DND-41 (cell line): ENCODE measurements around the gene NBPF1.
"Not testable (repeated sequence)": the region's sequence is repeated elsewhere in the genome, so short reads cannot be mapped to it uniquely, and the experiment has no call there.

Source experiments
- CTCF ChIP-seq: IDR thresholded peaks from 2 replicates; pipeline ENCODE4 v1.5.1; 2012; ENCODE audit warnings: borderline replicate concordance, low read length, moderate library complexity, mild to moderate bottlenecking; ENCODE audit not compliant: poor library complexity, severe bottlenecking; ENCODE audit errors: extremely low read depth
- EZH2 ChIP-seq: IDR thresholded peaks from 3 replicates; pipeline ENCODE4 v1.6.1; 2012; ENCODE audit warnings: borderline replicate concordance, low read depth, mild to moderate bottlenecking, moderate library complexity, low read length, inconsistent platforms; ENCODE audit not compliant: severe bottlenecking

- TF ChIP-seq CTCF, EZH2: not testable (repeated sequence)
Measured at GRCh38 chr1:16536796-16537195, 76.6 kb downstream of the NBPF1 start.
